Astrocyte of the cerebellum (primary cell): ENCODE results near the gene HEBP1.
A peak's percentile ranks its signal among the peaks of the same experiment; 100 is the strongest.

Experiments used
- DNase-seq: peaks from one replicate; pipeline ENCODE4 v3.0.0-alpha.2; 2011; ENCODE audit warnings: low read depth
- H3K4me3 ChIP-seq: 2 replicates; pipeline ENCODE4 v1.5.1; 2011; ENCODE audit warnings: mild to moderate bottlenecking, low read depth, low read length, moderate library complexity
- in situ Hi-C: cut with HindIII; loops from 2 replicates; pipeline ENCODE4 v1.10.0; 2017; ENCODE audit warnings: low sequenced_read_pairs
- TF ChIP-seq, protein P1 (sequence below): IDR thresholded peaks from 2 replicates; pipeline ENCODE4 v1.5.1; 2012; ENCODE audit warnings: low read length, low read depth, moderate library complexity, mild to moderate bottlenecking; ENCODE audit errors: missing control alignments

Gene HEBP1

GRCh38 chr12:12999959-13000615 lies at the start of gene HEBP1:
TSS of gene HEBP1 (minus strand) at chr12:13000265. CDS start at chr12:13000114, 151 bp downstream.
- H3K4me3 ChIP-seq: peak within 1 kb of the TSS; percentile 75
- in situ Hi-C loops: no loop called here
- TF ChIP-seq, protein P1, sequence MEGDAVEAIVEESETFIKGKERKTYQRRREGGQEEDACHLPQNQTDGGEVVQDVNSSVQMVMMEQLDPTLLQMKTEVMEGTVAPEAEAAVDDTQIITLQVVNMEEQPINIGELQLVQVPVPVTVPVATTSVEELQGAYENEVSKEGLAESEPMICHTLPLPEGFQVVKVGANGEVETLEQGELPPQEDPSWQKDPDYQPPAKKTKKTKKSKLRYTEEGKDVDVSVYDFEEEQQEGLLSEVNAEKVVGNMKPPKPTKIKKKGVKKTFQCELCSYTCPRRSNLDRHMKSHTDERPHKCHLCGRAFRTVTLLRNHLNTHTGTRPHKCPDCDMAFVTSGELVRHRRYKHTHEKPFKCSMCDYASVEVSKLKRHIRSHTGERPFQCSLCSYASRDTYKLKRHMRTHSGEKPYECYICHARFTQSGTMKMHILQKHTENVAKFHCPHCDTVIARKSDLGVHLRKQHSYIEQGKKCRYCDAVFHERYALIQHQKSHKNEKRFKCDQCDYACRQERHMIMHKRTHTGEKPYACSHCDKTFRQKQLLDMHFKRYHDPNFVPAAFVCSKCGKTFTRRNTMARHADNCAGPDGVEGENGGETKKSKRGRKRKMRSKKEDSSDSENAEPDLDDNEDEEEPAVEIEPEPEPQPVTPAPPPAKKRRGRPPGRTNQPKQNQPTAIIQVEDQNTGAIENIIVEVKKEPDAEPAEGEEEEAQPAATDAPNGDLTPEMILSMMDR: no peak
- DNase-seq: peak; percentile 55

DNA sequence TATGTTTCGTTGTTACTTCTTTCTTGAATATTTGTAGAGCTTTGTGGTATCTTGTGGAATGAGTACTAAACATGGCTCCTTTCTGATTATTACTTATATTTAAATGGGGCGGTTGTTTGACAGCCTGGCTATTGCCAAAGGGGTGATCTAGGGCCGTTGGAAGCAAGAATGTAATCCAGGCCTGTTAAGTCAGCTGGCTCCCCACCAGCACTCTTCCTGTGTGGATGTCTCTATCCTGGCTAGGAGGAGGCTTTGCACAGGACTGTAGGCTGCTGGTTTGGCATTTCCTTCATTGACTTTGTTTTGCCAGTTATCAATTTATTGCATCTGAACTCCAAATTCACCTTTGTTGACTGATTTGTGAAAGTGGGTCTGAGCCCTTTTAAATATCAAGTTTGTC lies 49.8 kb upstream of the HEBP1 start:
- TF ChIP-seq, protein P1: no peak
- H3K4me3 ChIP-seq: no peak overlapping the region
- in situ Hi-C loops: no loop called here
- no peak for DNase-seq

GRCh38 chr12:13046964-13047363 lies 46.9 kb upstream of the HEBP1 start:
- in situ Hi-C loops: no loop called here
- TF ChIP-seq, protein P1: no peak
- no peak for DNase-seq
- H3K4me3 ChIP-seq: no peak overlapping the region

GRCh38 chr12:13045816-13046215 lies 45.8 kb upstream of the HEBP1 start:
- TF ChIP-seq, protein P1: no peak
- in situ Hi-C loops: no loop called here
- H3K4me3 ChIP-seq: no peak overlapping the region
- no peak for DNase-seq

- DNase-seq: no peak
- TF ChIP-seq, protein P1: no peak
- peak overlapping the region; percentile 98 for H3K4me3 ChIP-seq
- in situ Hi-C loops: no loop called here
These were observed 44.8 kb upstream of the HEBP1 start for GRCh38 chr12:13044906-13045299.

DNA sequence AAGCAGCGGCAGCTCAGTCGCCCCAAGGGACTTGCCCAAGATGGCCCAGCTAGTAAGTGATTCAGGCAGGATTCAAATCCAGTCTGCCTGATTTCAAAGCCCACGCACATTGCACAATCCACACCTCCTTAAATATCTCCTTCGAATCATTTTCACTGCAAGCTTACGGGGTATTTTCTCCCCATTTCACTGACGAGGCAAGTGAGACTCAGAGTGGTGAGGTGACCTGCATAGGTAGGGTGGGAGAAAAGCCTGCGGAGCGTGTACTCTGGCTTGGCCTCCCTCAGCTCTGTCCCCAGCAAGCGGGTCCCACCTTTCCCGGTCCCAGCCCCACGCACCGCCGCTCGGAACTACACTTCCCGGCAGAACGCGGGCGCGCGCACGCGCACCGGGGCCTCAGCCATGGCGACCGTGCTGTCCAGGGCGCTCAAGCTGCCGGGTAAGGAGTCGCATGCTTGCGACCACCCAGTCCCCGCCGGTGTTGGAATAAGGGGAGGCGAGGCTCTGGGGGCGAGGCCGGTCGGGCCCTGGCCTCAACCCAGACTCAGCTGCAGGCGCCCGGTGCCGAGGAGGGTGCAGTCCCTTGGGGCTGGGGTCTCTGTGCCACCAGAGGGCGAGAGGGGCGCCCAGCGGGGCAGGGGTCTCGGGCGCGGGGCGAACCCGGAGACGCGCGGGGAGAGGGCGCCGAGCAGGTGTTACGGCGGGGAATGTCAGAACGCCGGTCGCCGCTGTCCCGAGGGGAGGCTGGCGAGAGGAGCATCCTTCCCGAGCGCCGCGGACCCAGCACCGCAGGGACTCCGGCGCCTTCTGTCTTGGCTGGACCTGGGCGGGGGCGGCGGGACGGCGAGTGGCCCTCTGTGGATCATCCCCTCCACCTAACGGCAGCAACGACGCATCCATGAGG lies 44.2 kb upstream of the HEBP1 start, which contains the start of gene FAM234B:
TSS of gene FAM234B (plus strand) at position 380 of the 904 bp plus-strand sequence. CDS start at position 403, 23 bp downstream.
- in situ Hi-C loops: no loop called here
- TF ChIP-seq, protein P1: peak; percentile 20
- H3K4me3 ChIP-seq: peak within 1 kb of the TSS; percentile 98
- DNase-seq: no peak
